ENCODE results near the gene SOAT1.

The SOAT1 gene

GRCh38 chr1:179303200-179303785, 9.7 kb downstream of the SOAT1 start:
- DNase-seq (ENCODE audit: low read depth in 3 of 3) = no peak

GRCh38 chr1:179305450-179305849, 11.9 kb downstream of the SOAT1 start:
- DNase-seq (ENCODE audit: low read depth in 3 of 3) = no peak

- DNase-seq (ENCODE audit: low read depth in 3 of 3) = no peak
These were observed 16.7 kb downstream of the SOAT1 start for GRCh38 chr1:179310291-179310690.

- no peak for DNase-seq (ENCODE audit: low read depth in 3 of 3)
These were observed 17.1 kb downstream of the SOAT1 start for GRCh38 chr1:179310721-179311120.

GRCh38 chr1:179311149-179311700, 17.6 kb downstream of the SOAT1 start:
- DNase-seq (ENCODE audit: low read depth in 3 of 3) = no peak

- no peak for DNase-seq (ENCODE audit: low read depth in 3 of 3)
These were observed 19.4 kb downstream of the SOAT1 start for GRCh38 chr1:179313004-179313403.

- no peak for DNase-seq (ENCODE audit: low read depth in 3 of 3)
These were observed 21.3 kb downstream of the SOAT1 start for GRCh38 chr1:179314928-179315327.

GRCh38 chr1:179318491-179318890, 24.9 kb downstream of the SOAT1 start:
- DNase-seq (ENCODE audit: low read depth in 3 of 3) = no peak

- no peak for DNase-seq (ENCODE audit: low read depth in 3 of 3)
These were observed 28.1 kb downstream of the SOAT1 start for GRCh38 chr1:179321533-179322216.

- DNase-seq (ENCODE audit: low read depth in 3 of 3) = no peak
These were observed 29.0 kb downstream of the SOAT1 start for GRCh38 chr1:179322557-179322956.

GRCh38 chr1:179323436-179323835, 29.8 kb downstream of the SOAT1 start:
- DNase-seq (ENCODE audit: low read depth in 3 of 3) = no peak

GRCh38 chr1:179325836-179326235, 32.2 kb downstream of the SOAT1 start:
- no peak for DNase-seq (ENCODE audit: low read depth in 3 of 3)

GRCh38 chr1:179326746-179327145, 33.1 kb downstream of the SOAT1 start:
- no peak for DNase-seq (ENCODE audit: low read depth in 3 of 3)

GRCh38 chr1:179327196-179327595, 33.6 kb downstream of the SOAT1 start:
- no peak for DNase-seq (ENCODE audit: low read depth in 3 of 3)

- DNase-seq (ENCODE audit: low read depth in 3 of 3) = no peak
These were observed 34.1 kb downstream of the SOAT1 start for GRCh38 chr1:179327679-179328078.

- DNase-seq (ENCODE audit: low read depth in 3 of 3) = no peak
These were observed 36.3 kb downstream of the SOAT1 start for GRCh38 chr1:179329862-179330261.

GRCh38 chr1:179334440-179334839, 40.8 kb downstream of the SOAT1 start:
- no peak for DNase-seq (ENCODE audit: low read depth in 3 of 3)

- DNase-seq (ENCODE audit: low read depth in 3 of 3) = no peak
These were observed 43.7 kb downstream of the SOAT1 start for GRCh38 chr1:179337288-179337687.

- DNase-seq (ENCODE audit: low read depth in 3 of 3) = no peak
These were observed 44.5 kb downstream of the SOAT1 start for GRCh38 chr1:179337942-179338560.

- no peak for DNase-seq (ENCODE audit: low read depth in 3 of 3)
These were observed 47.3 kb downstream of the SOAT1 start for GRCh38 chr1:179340918-179341317.

GRCh38 chr1:179341943-179342547, 48.4 kb downstream of the SOAT1 start:
- no peak for DNase-seq (ENCODE audit: low read depth in 3 of 3)

- DNase-seq (ENCODE audit: low read depth in 3 of 3) = no peak
These were observed 49.3 kb downstream of the SOAT1 start for GRCh38 chr1:179342740-179343404.

Measured in stimulated activated CD4-positive, alpha-beta T cell treated with anti-CD3 and anti-CD28 coated beads, TNF-alpha, amount 100 ng/mL, for 4 hours (primary cell).